NCI-H2107 (cell line): ENCODE measurements around the gene TMOD4.

Source experiments
- DNase-seq: peaks from one replicate; lab custom pipeline; 2025; lab: John Stamatoyannopoulos, UW

TMOD4 gene

GRCh38 chr1:151142411-151143056 lies 33.2 kb downstream of the TMOD4 start:
- no peak for DNase-seq

GRCh38 chr1:151137789-151138188 lies 38.0 kb downstream of the TMOD4 start:
- DNase-seq = no peak

- no peak for DNase-seq
These were observed 40.1 kb downstream of the TMOD4 start for GRCh38 chr1:151135433-151136385.

- no peak for DNase-seq
These were observed 40.8 kb downstream of the TMOD4 start for GRCh38 chr1:151134991-151135390.

GRCh38 chr1:151134396-151134795 lies 41.4 kb downstream of the TMOD4 start:
- no peak for DNase-seq

GRCh38 chr1:151133018-151133806 lies 42.6 kb downstream of the TMOD4 start:
- no peak for DNase-seq

GRCh38 chr1:151132335-151133017 lies 43.3 kb downstream of the TMOD4 start:
- DNase-seq = no peak

GRCh38 chr1:151131701-151132334 lies 44.0 kb downstream of the TMOD4 start:
- DNase-seq = no peak

GRCh38 chr1:151130987-151131586 lies 44.7 kb downstream of the TMOD4 start:
- no peak for DNase-seq

GRCh38 chr1:151128800-151129199 lies 47.0 kb downstream of the TMOD4 start:
- no peak for DNase-seq

GRCh38 chr1:151124763-151125403 lies 50.9 kb downstream of the TMOD4 start:
- DNase-seq = no peak
